Endothelial cell of umbilical vein (primary cell): Measurements from ENCODE around the gene IL1R2. TPM values are rescaled to one million over a fixed set of nuclear protein-coding genes. Genes with fewer than 3 reads are reported as not detected.

Experiments used
- BruUV-seq: library from RNA; stranded (reverse); fragments of 400-500 nt; replicated peaks from 2 replicates; lab custom pipeline; 2021; lab: Mats Ljungman, UMichigan
- CTCF ChIA-PET: fragments of 300-600, 350-600 bp; sonication (Branson Sonifier 250); formaldehyde crosslinking; loops from one replicate; lab custom pipeline; 2021; ENCODE audit warnings: antibody characterized with exemption, inconsistent platforms; lab: Charles Lee
- POLR2A ChIA-PET: fragments of 300-600, 350-600 bp; sonication (Branson Sonifier 250); formaldehyde crosslinking; loops from one replicate; lab custom pipeline; 2021; ENCODE audit warnings: antibody characterized with exemption, inconsistent platforms; lab: Charles Lee
- DNase-seq: peaks from one replicate; pipeline ENCODE4 v3.0.0-alpha.2; 2011; ENCODE audit warnings: low read depth, low spot score
- FAIRE-seq: peaks from 2 replicates; lab custom pipeline; 2011; peaks lifted over from hg19 to GRCh38; lab: Jason Lieb, UNC
- H2AFZ ChIP-seq: 2 replicates; pipeline ENCODE4 v1.6.0; 2012; ENCODE audit warnings: low read depth, low read length, control low read depth, inconsistent platforms
- H3K27ac ChIP-seq: 2 replicates; pipeline ENCODE4 v1.5.1; 2011; ENCODE audit warnings: low read depth, mild to moderate bottlenecking, control low read depth, low read length, moderate library complexity; ENCODE audit not compliant: insufficient read depth
- H3K27me3 ChIP-seq, 2 experiments: 2 replicates each; pipeline versions ENCODE4 v1.6.0 to v1.6.1; 2011; ENCODE audit warnings: low read length in 2 of 2, mixed read lengths in 1 of 2; ENCODE audit not compliant: control insufficient read depth in 2 of 2, insufficient read depth in 2 of 2
- H3K36me3 ChIP-seq, 2 experiments: 2 replicates in 1 of 2; 3 replicates in 1 of 2; pipeline ENCODE4 v1.5.1; 2011; ENCODE audit warnings: low read length in 2 of 2, mild to moderate bottlenecking in 1 of 2, moderate library complexity in 1 of 2; ENCODE audit not compliant: control insufficient read depth in 2 of 2, insufficient read depth in 2 of 2; ENCODE audit errors: extremely low read depth in 1 of 2
- H3K4me1 ChIP-seq: 3 replicates; pipeline ENCODE4 v1.5.1; 2011; ENCODE audit warnings: mild to moderate bottlenecking, low read length; ENCODE audit not compliant: control insufficient read depth, insufficient read depth; ENCODE audit errors: extremely low read depth
- H3K4me2 ChIP-seq: 2 replicates; pipeline ENCODE4 v1.6.1; 2011; ENCODE audit warnings: low read length, control low read depth, mixed read lengths; ENCODE audit not compliant: insufficient read depth
- H3K4me3 ChIP-seq, 3 experiments: fragments of 200-600 bp in 1 of 3; sonication (generic), shearing (Covaris generic) in 1 of 3; replicated peaks in 1 of 3; 2 replicates each; pipeline ENCODE4 v1.5.1; 2011 to 2016; ENCODE audit warnings: control low read depth in 3 of 3, low read length in 3 of 3, mild to moderate bottlenecking in 2 of 3, inconsistent platforms in 1 of 3, low read depth in 1 of 3, moderate library complexity in 1 of 3; ENCODE audit not compliant: insufficient read depth in 1 of 3
- H3K79me2 ChIP-seq: 2 replicates; pipeline ENCODE4 v1.6.0; 2012; ENCODE audit warnings: low read length, inconsistent platforms; ENCODE audit not compliant: control insufficient read depth, insufficient read depth
- H3K9ac ChIP-seq: replicated peaks from 2 replicates; pipeline ENCODE3; 2011; ENCODE audit warnings: low read length, control low read depth; ENCODE audit not compliant: insufficient read depth; ENCODE audit errors: extremely low read depth
- H3K9me1 ChIP-seq: replicated peaks from 3 replicates; pipeline ENCODE4 v1.6.0; 2011; ENCODE audit warnings: mild to moderate bottlenecking, low read length; ENCODE audit not compliant: control insufficient read depth, insufficient read depth; ENCODE audit errors: extremely low read depth
- H3K9me3 ChIP-seq: replicated peaks from 2 replicates; pipeline ENCODE4 v1.5.1; 2012; ENCODE audit warnings: low read length, inconsistent platforms; ENCODE audit not compliant: control insufficient read depth, insufficient read depth
- H4K20me1 ChIP-seq: replicated peaks from 2 replicates; pipeline ENCODE3; 2011; ENCODE audit warnings: mild to moderate bottlenecking, low read length; ENCODE audit not compliant: control insufficient read depth, insufficient read depth; ENCODE audit errors: extremely low read depth
- CTCF ChIP-seq, 2 donors: IDR thresholded peaks; 1 replicate in 1 of 2; 2 replicates in 1 of 2; pipeline ENCODE4 v1.5.1; 2011; ENCODE audit warnings: low read length in 2 of 2, mild to moderate bottlenecking in 2 of 2, moderate library complexity in 2 of 2, control low read depth in 1 of 2, inconsistent platforms in 1 of 2, low read depth in 1 of 2; ENCODE audit not compliant: insufficient read depth in 1 of 2; ENCODE audit errors: extremely low read depth in 1 of 2
- EZH2 ChIP-seq: IDR thresholded peaks from 2 replicates; pipeline ENCODE4 v1.6.1; 2012; ENCODE audit warnings: borderline replicate concordance, low read depth, mild to moderate bottlenecking, moderate library complexity, low read length, inconsistent platforms; ENCODE audit not compliant: severe bottlenecking
- FOS ChIP-seq: IDR thresholded peaks from 2 replicates; pipeline ENCODE4 v1.6.1; 2011; ENCODE audit warnings: mild to moderate bottlenecking, low read length, moderate library complexity, borderline replicate concordance; ENCODE audit not compliant: insufficient read depth
- GATA2 ChIP-seq: IDR thresholded peaks from 2 replicates; pipeline ENCODE4 v1.7.0; 2011; ENCODE audit warnings: low read depth, mild to moderate bottlenecking, moderate library complexity, mixed read lengths, low read length; ENCODE audit not compliant: insufficient read length, insufficient read depth
- JUN ChIP-seq: IDR thresholded peaks from 2 replicates; pipeline ENCODE4 v1.6.1; 2011; ENCODE audit warnings: borderline replicate concordance, low read depth; ENCODE audit not compliant: insufficient read length, insufficient read depth
- MYC ChIP-seq: IDR thresholded peaks from one replicate; pipeline ENCODE4 v1.6.1; 2011; ENCODE audit warnings: mild to moderate bottlenecking, low read depth, low read length
- POLR2A ChIP-seq: IDR thresholded peaks from 2 replicates; pipeline ENCODE4 v1.6.1; 2012; ENCODE audit warnings: low read depth, mild to moderate bottlenecking, control low read depth, low read length
- POLR2AphosphoS5 ChIP-seq: IDR thresholded peaks from 2 replicates; pipeline ENCODE4 v1.6.1; 2012; ENCODE audit warnings: low read depth, mild to moderate bottlenecking, control low read depth, low read length, moderate library complexity; ENCODE audit not compliant: insufficient read depth
- dilution Hi-C: fragments of 300-500 bp; cut with MboI; formaldehyde crosslinking; loops from one replicate; pipeline ENCODE4 v1.15.0; 2019; ENCODE audit warnings: low sequenced_read_pairs; ENCODE audit not compliant: extremely low pct_ligation_motif_present
- intact Hi-C: fragments of 100-400 bp; cut with micrococcal nuclease; formaldehyde crosslinking; loops from one replicate; pipeline ENCODE4 v1.10.0; 2022
- polyA plus RNA-seq, 4 experiments: library from polyadenylated mRNA; depleted of rRNA in 3 of 4; stranded (reverse) in 3 of 4; unstranded in 1 of 4; fragments of >200 nt; gene quantifications; 2 replicates each; pipeline versions ENCODE4 v1.2.1 to v1.2.3, GENCODE V29; 2011 to 2012; ENCODE audit warnings: missing spikeins in 1 of 4
- total RNA-seq: library from RNA; stranded (reverse); gene quantifications from 2 replicates; pipeline ENCODE4 v1.2.3, GENCODE V29; 2021
- TF ChIP-seq, protein P1 (sequence below): IDR thresholded peaks from 2 replicates; pipeline ENCODE4 v1.6.1; 2011; ENCODE audit not compliant: insufficient read depth, insufficient read length

IL1R2 gene
- total and polyA plus RNA-seq, 2 donors (not counting 3 experiments of a cell fraction or from before 2014, with no cell fraction given): not detected

GRCh38 chr2:102030502-102030854, 38.7 kb downstream of the IL1R2 start:
- Histone ChIP-seq H2AFZ (no peak overlapping the region), H3K4me1 (peaks cover 9% of the 10 kb centered on the region), H3K27me3 (no peaks in the 10 kb centered on the region), H3K4me3 (no peak overlapping the region), H3K79me2 (no peaks in the 10 kb centered on the region), H3K9ac (no peak overlapping the region), H3K36me3 (no peaks in the 10 kb centered on the region), H3K27ac (no peak overlapping the region), H3K9me3 (no peaks in the 10 kb centered on the region), H3K4me2 (no peak overlapping the region), H3K9me1 (no peaks in the 10 kb centered on the region), H4K20me1 (no peaks in the 10 kb centered on the region)
- DNase-seq (no peak), FAIRE-seq (no peak)
- no TSS peak for BruUV-seq
- CTCF ChIA-PET: interaction anchor here (0.6 kb wide), 1 partner anchor 10 kb away, joined by 3 read pairs; no protein-coding TSS in a partner anchor
- TF ChIP-seq, protein P1, sequence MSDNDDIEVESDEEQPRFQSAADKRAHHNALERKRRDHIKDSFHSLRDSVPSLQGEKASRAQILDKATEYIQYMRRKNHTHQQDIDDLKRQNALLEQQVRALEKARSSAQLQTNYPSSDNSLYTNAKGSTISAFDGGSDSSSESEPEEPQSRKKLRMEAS: no peak
- TF ChIP-seq POLR2A: no peak
- TF ChIP-seq POLR2AphosphoS5: no peak
- no peak for TF ChIP-seq FOS
- no peak for TF ChIP-seq EZH2
- no peak for TF ChIP-seq CTCF (IDR thresholded peaks at IDR 0.05; ENCODE audit: extremely low read depth in 1 of 2, insufficient read depth in 1 of 2, low read depth in 1 of 2, low read length in 2 of 2)
- no peak for TF ChIP-seq GATA2
- TF ChIP-seq JUN: no peak
- TF ChIP-seq MYC: no peak
- dilution Hi-C loops: no loop called here
- intact Hi-C loops: no loop called here
- POLR2A ChIA-PET: no interaction called here
